GM12874 (cell line): ENCODE data around the gene KCTD17.

Experiments
- TF ChIP-seq, protein P1 (sequence below): IDR thresholded peaks from 2 replicates; pipeline ENCODE4 v1.5.1; 2011; ENCODE audit warnings: low read depth, mild to moderate bottlenecking, control low read depth, low read length, moderate library complexity; ENCODE audit not compliant: insufficient read depth

KCTD17 gene

DNA sequence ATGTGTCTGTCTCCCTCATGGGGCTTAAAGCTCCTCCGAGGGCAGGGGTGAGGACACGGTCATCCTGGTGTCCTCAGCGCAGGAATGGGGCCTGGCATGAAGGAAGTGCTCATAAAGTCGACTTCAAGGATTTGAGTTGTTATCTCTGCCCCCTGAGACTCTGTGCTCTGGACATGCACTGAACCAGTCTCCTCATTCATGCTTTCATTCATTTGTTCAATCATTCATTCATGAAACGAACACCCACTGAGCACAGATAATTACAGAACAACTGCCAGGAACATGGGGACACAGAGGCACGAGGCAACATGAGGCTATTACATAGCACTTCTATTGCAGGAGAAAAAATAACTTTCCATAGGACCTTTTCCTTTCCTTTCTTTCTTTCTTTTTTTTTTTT is 41.5 kb downstream of the KCTD17 start:
- TF ChIP-seq, protein P1, sequence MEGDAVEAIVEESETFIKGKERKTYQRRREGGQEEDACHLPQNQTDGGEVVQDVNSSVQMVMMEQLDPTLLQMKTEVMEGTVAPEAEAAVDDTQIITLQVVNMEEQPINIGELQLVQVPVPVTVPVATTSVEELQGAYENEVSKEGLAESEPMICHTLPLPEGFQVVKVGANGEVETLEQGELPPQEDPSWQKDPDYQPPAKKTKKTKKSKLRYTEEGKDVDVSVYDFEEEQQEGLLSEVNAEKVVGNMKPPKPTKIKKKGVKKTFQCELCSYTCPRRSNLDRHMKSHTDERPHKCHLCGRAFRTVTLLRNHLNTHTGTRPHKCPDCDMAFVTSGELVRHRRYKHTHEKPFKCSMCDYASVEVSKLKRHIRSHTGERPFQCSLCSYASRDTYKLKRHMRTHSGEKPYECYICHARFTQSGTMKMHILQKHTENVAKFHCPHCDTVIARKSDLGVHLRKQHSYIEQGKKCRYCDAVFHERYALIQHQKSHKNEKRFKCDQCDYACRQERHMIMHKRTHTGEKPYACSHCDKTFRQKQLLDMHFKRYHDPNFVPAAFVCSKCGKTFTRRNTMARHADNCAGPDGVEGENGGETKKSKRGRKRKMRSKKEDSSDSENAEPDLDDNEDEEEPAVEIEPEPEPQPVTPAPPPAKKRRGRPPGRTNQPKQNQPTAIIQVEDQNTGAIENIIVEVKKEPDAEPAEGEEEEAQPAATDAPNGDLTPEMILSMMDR: no peak

DNA sequence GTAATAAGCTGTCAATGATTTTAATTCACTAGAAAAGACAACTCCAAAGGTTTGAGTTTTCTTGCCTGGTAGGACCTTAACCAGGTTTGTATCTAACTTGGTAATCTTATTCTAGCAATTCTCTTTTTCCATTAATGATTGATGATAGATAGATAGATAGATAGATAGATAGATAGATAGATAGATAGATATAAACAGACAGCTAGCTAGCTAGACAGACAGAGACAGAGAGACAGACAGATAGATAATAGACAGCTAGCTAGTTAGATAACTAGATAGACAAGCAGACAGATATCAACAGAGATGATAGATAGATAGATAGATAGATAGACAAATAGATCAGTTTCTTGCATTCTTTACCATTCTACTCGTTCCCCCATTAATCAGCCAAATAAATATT is 42.7 kb downstream of the KCTD17 start:
- TF ChIP-seq, protein P1: no peak

DNA sequence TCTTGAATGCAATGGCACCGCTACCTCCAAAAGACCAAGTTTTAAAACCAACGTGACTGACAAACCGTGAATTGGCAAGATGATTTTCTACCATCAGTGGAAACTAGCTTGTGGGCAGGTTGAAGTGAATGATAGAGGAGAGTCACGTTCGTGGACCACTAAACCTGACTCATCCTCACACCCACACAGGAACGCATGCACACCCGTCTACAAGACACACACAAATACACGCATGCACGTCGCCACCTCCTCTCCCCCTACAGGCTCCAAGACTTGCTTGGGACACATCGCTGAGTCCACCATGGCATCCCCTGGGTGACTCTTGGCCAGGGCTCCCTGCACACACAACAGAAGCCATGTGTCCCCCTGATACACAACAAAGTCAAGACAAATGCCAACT is 43.6 kb downstream of the KCTD17 start:
- TF ChIP-seq, protein P1: no peak

DNA sequence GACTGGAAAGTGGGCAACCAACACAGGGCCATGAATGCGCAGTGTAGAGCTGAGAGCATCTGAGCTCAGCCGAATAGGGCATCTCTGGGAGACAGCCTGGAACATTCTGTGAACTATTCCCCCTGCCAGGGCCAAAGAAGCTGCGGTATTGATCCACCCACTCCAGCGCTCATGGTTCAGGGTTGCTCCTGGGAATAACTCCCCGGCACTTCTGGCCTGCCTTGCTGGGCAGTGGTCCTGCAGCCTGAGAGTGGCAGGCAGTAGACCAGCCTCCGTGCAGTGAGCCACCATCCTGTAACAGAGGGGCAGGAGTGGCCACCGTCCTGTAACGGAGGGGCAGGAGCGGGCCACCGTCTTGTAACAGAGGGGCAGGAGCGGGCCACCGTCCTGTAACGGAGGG is 45.8 kb downstream of the KCTD17 start:
- TF ChIP-seq, protein P1: no peak

DNA sequence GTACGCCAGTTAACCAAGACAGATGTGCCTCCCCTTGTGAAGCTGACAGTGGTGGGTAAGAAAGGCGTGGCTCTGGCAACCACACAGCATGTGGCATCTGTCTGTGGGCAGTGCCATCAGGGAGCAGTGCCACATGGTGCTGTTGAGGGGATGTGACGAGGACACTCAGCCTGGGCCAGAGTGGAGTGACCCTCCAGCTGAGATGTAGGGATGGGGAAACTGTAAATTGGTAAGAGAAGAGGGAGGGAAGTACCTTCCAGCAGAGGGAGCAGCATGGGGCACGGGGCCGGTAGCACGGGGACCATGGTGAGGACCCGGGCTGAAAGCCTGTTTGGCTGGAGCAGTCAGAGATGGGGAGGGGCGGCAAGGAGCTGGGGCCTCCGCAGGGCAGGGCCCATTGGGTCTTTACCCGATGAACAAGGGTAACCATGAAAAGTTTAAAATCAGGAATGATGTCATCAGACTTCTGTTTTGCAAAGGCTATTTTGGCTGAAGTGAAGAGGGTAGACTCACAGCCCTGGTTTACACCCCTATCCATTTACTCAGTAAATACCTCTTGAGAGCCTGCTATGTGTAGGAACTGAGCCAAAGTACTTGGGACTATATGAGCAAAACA is 47.5 kb downstream of the KCTD17 start:
- TF ChIP-seq, protein P1: peak; percentile 56

DNA sequence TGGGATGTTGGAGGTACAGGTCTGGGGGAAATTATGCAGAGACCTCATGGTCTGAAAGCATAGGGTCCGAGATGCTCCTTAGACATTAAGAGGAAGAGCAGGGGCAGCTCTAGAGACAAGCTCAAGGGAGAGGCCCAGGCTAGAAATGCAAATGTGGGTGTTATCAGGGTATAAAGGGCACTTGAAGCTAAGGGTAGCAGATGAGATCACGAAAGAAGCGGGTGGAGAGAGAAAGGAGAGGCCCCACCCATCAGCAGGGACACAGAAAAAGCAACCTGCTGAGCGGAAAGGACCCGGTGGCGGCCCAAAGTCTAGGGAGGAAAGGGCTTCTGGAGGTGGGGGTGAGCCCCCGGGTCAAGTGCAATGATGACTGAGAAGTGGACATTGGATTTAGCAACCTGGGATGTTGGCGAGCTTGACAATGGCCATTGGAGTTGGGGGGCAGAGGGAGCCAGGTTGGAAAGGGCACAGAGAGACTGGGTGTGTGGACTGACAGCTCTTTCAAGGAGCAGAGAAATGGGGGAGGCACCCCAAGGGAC is 49.1 kb downstream of the KCTD17 start:
- TF ChIP-seq, protein P1: no peak

DNA sequence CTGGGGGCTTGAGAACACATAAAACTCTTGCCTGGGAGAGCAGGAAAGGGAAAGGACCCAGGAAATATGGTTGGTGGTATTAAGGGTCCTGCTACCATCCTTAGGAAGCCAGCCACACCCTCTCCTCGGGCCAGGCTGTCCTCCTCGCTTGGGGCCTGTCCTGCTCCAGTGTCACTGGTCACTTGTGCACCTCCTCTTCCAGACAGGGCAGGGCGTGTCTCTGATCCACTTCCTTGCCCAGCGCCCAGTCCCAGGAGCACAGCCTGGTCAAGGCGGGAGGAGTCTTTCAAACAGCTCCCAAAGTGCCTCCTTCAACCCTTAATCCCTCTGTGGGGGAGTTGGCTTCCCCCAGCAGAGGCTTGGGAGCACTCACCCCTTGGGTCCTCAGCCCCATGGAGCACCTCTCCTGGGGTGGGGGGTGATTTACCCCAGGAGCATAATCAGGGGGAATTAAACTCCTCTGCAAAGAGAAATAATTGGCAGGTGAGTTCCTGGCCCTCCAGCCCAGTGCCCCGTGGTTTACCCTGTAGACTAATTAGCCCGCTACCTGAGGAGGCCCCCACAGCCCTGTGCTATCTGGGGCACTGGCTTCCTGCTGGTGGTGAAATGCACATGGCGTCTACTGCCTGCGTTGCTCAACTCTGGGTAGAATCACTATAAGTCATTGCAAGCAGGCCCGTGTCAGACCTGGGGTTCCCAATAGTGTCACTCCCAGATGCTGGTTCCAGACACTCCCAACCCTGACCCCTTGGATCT is 49.9 kb downstream of the KCTD17 start:
- TF ChIP-seq, protein P1: no peak
